HepG2 (cell line): ENCODE data around the gene NMU. TPM values are rescaled to one million over a fixed set of nuclear protein-coding genes. Genes with fewer than 3 reads are reported as not detected.

ENCODE experiments used
- BCL6 ChIP-seq: IDR thresholded peaks from 2 replicates; pipeline ENCODE4 v1.6.1; 2016; ENCODE audit warnings: missing genetic modification reagents, missing compliant biosample characterization
- CBFB ChIP-seq: sonication (generic); formaldehyde crosslinking; IDR thresholded peaks from 2 replicates; pipeline ENCODE4 v1.4.0; 2020; ENCODE audit warnings: missing genetic modification reagents
- CSRNP2 ChIP-seq: sonication (generic); formaldehyde crosslinking; conservative IDR thresholded peaks from 2 replicates; pipeline ENCODE4 v1.8.0; 2022; ENCODE audit warnings: low read depth, missing genetic modification reagents
- EP300 ChIP-seq, 3 experiments: sonication (generic) in 1 of 3; formaldehyde crosslinking in 1 of 3; IDR thresholded peaks; 2 replicates each; pipeline versions ENCODE4 v1.5.1 to v1.6.1; 2011 to 2020; ENCODE audit warnings: low read depth in 2 of 3, low read length in 2 of 3, borderline replicate concordance in 1 of 3, improper control_type of control experiment in 1 of 3, mild to moderate bottlenecking in 1 of 3, missing genetic modification reagents in 1 of 3, moderate library complexity in 1 of 3
- KAT2B ChIP-seq: fragments of 150-350 bp; IDR thresholded peaks from 2 replicates; pipeline ENCODE4 v1.6.1; 2014; ENCODE audit warnings: low read depth, low read length, borderline replicate concordance
- MEIS1 ChIP-seq: sonication (generic); formaldehyde crosslinking; IDR thresholded peaks from 2 replicates; pipeline ENCODE4 v1.9.0; 2021; ENCODE audit warnings: mild to moderate bottlenecking, missing genetic modification reagents, moderate library complexity, borderline replicate concordance
- PRDM4 ChIP-seq: sonication (generic); formaldehyde crosslinking; IDR thresholded peaks from 2 replicates; pipeline ENCODE4 v1.9.0; 2021; ENCODE audit warnings: missing genetic modification reagents, borderline replicate concordance
- RXRA ChIP-seq: sonication (generic); formaldehyde crosslinking; IDR thresholded peaks from 2 replicates; pipeline ENCODE4 v1.5.1; 2020; ENCODE audit warnings: missing genetic modification reagents
- THAP7 ChIP-seq: sonication (generic); formaldehyde crosslinking; IDR thresholded peaks from 2 replicates; pipeline ENCODE4 v1.8.1; 2023; ENCODE audit warnings: mild to moderate bottlenecking, missing genetic modification reagents
- ZFP91 ChIP-seq: sonication (generic); formaldehyde crosslinking; IDR thresholded peaks from 2 replicates; pipeline ENCODE4 v1.9.0; 2022; ENCODE audit warnings: missing genetic modification reagents, mild to moderate bottlenecking, borderline replicate concordance
- ZNF17 ChIP-seq: sonication (generic); formaldehyde crosslinking; IDR thresholded peaks from 2 replicates; pipeline ENCODE4 v1.5.0; 2020; ENCODE audit warnings: mild to moderate bottlenecking, missing genetic modification reagents
- ZNF18 ChIP-seq: sonication (generic); formaldehyde crosslinking; IDR thresholded peaks from 2 replicates; pipeline ENCODE4 v1.8.0; 2022; ENCODE audit warnings: mild to moderate bottlenecking, missing genetic modification reagents; ENCODE audit not compliant: insufficient replicate concordance
- ZNF253 ChIP-seq: sonication (generic); formaldehyde crosslinking; IDR thresholded peaks from 2 replicates; pipeline ENCODE4 v1.8.0; 2022; ENCODE audit warnings: mild to moderate bottlenecking, missing genetic modification reagents, borderline replicate concordance
- ZNF543 ChIP-seq: sonication (generic); formaldehyde crosslinking; IDR thresholded peaks from 2 replicates; pipeline ENCODE4 v1.4.0; 2020; ENCODE audit warnings: mild to moderate bottlenecking, missing genetic modification reagents
- ZNF777 ChIP-seq: sonication (generic); formaldehyde crosslinking; IDR thresholded peaks from 2 replicates; pipeline ENCODE4 v1.4.0; 2020; ENCODE audit warnings: missing genetic modification reagents
- ZSCAN22 ChIP-seq: sonication (generic); formaldehyde crosslinking; IDR thresholded peaks from 2 replicates; pipeline ENCODE4 v1.4.0; 2020; ENCODE audit warnings: mild to moderate bottlenecking, missing genetic modification reagents
- polyA plus RNA-seq, 8 experiments: library from polyadenylated mRNA; depleted of rRNA in 3 of 8; stranded (reverse) in 7 of 8; unstranded in 1 of 8; fragments of >200 nt; fragmentation: Illumina TruSeq in 4 of 8; extraction: Trizol in 4 of 8; gene quantifications; 2 replicates each; pipeline versions ENCODE4 v1.2.1 to v1.2.3, GENCODE V29; 2011 to 2016; ENCODE audit warnings: low read depth in 4 of 8, missing spikeins in 1 of 8, mixed read lengths in 1 of 8; ENCODE audit not compliant: insufficient read depth in 1 of 8
- total RNA-seq, 5 experiments: library from RNA; depleted of rRNA; stranded (reverse); fragments of >200 nt; fragmentation: Illumina TruSeq; extraction: Trizol; gene quantifications; 2 replicates each; pipeline ENCODE4 v1.2.3, GENCODE V29; 2016; ENCODE audit warnings: low read depth in 1 of 5

Gene NMU
- total and polyA plus RNA-seq, 2 of the 13 experiments (the other 11 are each of a cell fraction or from before 2014, with no cell fraction given) = not detected

- TF ChIP-seq EP300 (IDR thresholded peaks at IDR 0.05; ENCODE audit: low read depth in 2 of 2, low read length in 2 of 2) = no peak
- TF ChIP-seq EP300 (CRISPR knock-in tag; IDR thresholded peaks at IDR 0.05; ENCODE audit: borderline replicate concordance) = no peak
- peak; percentile 60; the same call in 1 of the 2 replicates for TF ChIP-seq CBFB (CRISPR knock-in tag)
- TF ChIP-seq PRDM4 (CRISPR knock-in tag) = no peak
- TF ChIP-seq ZFP91 (CRISPR knock-in tag) = peak; percentile 67
- TF ChIP-seq BCL6 (CRISPR knock-in tag) = peak; percentile 55; the same call in 1 of the 2 replicates
- no peak for TF ChIP-seq KAT2B
- no peak for TF ChIP-seq ZNF777 (CRISPR knock-in tag)
- TF ChIP-seq ZSCAN22 (CRISPR knock-in tag) = no peak
- TF ChIP-seq CSRNP2 (CRISPR knock-in tag) = no peak
- TF ChIP-seq ZNF253 (CRISPR knock-in tag) = no peak
- TF ChIP-seq ZNF17 (CRISPR knock-in tag) = no peak
- no peak for TF ChIP-seq MEIS1
- TF ChIP-seq ZNF543 = 0 out of 2 replicates have a peak, but pooled peaks have one; percentile 42
- no peak for TF ChIP-seq ZNF18
- no peak for TF ChIP-seq THAP7 (CRISPR knock-in tag)
- TF ChIP-seq RXRA (CRISPR knock-in tag) = no peak
Observed at GRCh38 chr4:55545641-55546505, 90.2 kb downstream of the NMU start (continued).
